Upper lobe of left lung (tissue), 6 donors: Measurements from ENCODE around the gene ABHD13. TPM values are rescaled to one million over a fixed set of nuclear protein-coding genes. Genes with fewer than 3 reads are reported as not detected.

ENCODE experiments used
- ATAC-seq, 2 donors: fragments of 200-7000 bp; cut with Tn5 transposase; one replicate each; pipeline ENCODE4 v1.9.1; 2022; ENCODE audit warnings: mild to moderate bottlenecking in 2 of 2, moderate library complexity in 2 of 2; ENCODE audit not compliant: low FRiP score in 2 of 2
- DNase-seq, 2 donors: peaks; one replicate each; pipeline ENCODE4 v3.0.0-alpha.2; 2019 to 2020
- H3K27ac ChIP-seq, 4 donors: fragments of 200-600 bp; sonication (generic); one replicate each; pipeline ENCODE4 v1.5.1; 2016 to 2019
- H3K27me3 ChIP-seq, 4 donors: fragments of 200-600 bp; sonication (generic); one replicate each; pipeline ENCODE4 v1.5.1; 2017 to 2019
- H3K36me3 ChIP-seq, 4 donors: fragments of 200-600 bp; sonication (generic); one replicate each; pipeline ENCODE4 v1.5.1; 2016 to 2019
- H3K4me1 ChIP-seq, 4 donors: fragments of 200-600 bp; sonication (generic); one replicate each; pipeline ENCODE4 v1.5.1; 2018 to 2019
- H3K4me3 ChIP-seq, 4 donors: fragments of 200-600 bp; sonication (generic); one replicate each; pipeline ENCODE4 v1.5.1; 2017 to 2019; ENCODE audit warnings: mild to moderate bottlenecking in 2 of 4, moderate library complexity in 1 of 4
- H3K9me3 ChIP-seq, 4 donors: fragments of 200-600 bp; sonication (generic); one replicate each; pipeline ENCODE4 v1.5.1; 2018 to 2019
- CTCF ChIP-seq, 6 experiments: fragments of 450-650 bp in 4 of 6; fragments of 200-600 bp in 2 of 6; sonication (generic) in 2 of 6; IDR thresholded peaks; one replicate each; pipeline ENCODE4 v1.5.1; 2016 to 2019; ENCODE audit warnings: antibody characterized with exemption in 6 of 6
- EP300 ChIP-seq, 4 donors: sonication (generic); formaldehyde crosslinking; IDR thresholded peaks; one replicate each; pipeline ENCODE4 v1.5.1; 2017; ENCODE audit warnings: antibody characterized with exemption in 4 of 4, control low read depth in 2 of 4
- POLR2A ChIP-seq, 4 donors: fragments of 450-650 bp; IDR thresholded peaks; one replicate each; pipeline ENCODE4 v1.5.1; 2016 to 2017; ENCODE audit warnings: antibody characterized with exemption in 4 of 4, mild to moderate bottlenecking in 2 of 4
- POLR2AphosphoS5 ChIP-seq, 2 donors: sonication (generic); formaldehyde crosslinking; IDR thresholded peaks; one replicate each; pipeline ENCODE4 v1.5.1; 2017; ENCODE audit warnings: antibody characterized with exemption in 2 of 2
- WGBS, 2 donors: methylation state at CpG; one replicate each; pipeline ENCODE4 v1.1.5; 2017 to 2018; 5-methylcytosine and 5-hydroxymethylcytosine counted together
- total RNA-seq, 6 donors: library from RNA; depleted of rRNA in 4 of 6; stranded (reverse); fragments of >200 nt in 4 of 6; gene quantifications; one replicate each; pipeline versions ENCODE4 v1.1.0 to v1.2.1, GENCODE V29; 2016 to 2021
- donor health status: DM: no; HTN: no; CAD: no; lungs with moderate emphysema.
- donor health status: DM: no; HTN: yes; CAD: no; lungs with severe emphysema.

Gene ABHD13
- total RNA-seq, 6 donors from 2014 or later, result 3.6 to 21.6 (median 9.3) TPM

- WGBS, 2 donors, result 31 to 50% methylated on average over 1 of the region's 1 CpG
- Histone ChIP-seq H3K27ac (no peak overlapping the region), H3K4me1 (no peaks in the 10 kb centered on the region), H3K9me3 (peaks cover 0 to 18% (median 9%) of the 10 kb centered on the region in 4 donors), H3K27me3 (no peaks in the 10 kb centered on the region), H3K4me3 (no peak overlapping the region), H3K36me3 (no peaks in the 10 kb centered on the region)
- ATAC-seq (peak in 1 of 2 donors; percentile 80), DNase-seq (no peak)
- no peak for TF ChIP-seq POLR2AphosphoS5 (IDR thresholded peaks at IDR 0.05)
- TF ChIP-seq POLR2A (IDR thresholded peaks at IDR 0.05), result no peak
- no peak for TF ChIP-seq CTCF (IDR thresholded peaks at IDR 0.05)
- TF ChIP-seq EP300 (IDR thresholded peaks at IDR 0.05), result no peak
Measured at GRCh38 chr13:108195146-108195545, 23.0 kb upstream of the ABHD13 start.

DNA sequence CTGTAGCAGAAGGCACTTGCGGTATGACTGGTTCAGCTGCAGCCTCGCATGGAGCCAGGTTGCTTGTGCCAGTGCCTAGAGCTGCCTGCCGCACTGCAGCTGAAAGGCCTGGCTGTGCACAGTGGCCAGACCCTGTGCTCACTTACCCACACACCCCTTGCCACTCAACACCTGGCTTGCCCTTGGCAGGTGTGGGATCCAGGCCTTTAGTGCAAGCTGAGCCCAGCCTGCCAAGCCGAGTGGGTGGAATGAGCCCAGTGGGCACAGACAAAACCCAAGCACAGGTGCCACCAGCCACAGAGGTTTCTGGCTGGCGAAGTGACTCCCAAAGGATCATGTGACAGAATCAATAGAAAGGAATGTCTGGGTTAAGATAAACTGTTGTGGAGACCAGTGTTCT, 22.3 kb upstream of the ABHD13 start:
- DNase-seq (peak in 1 of 2 donors; percentile 23), ATAC-seq (peak in 1 of 2 donors; percentile 23)
- TF ChIP-seq POLR2A (IDR thresholded peaks at IDR 0.05) (no peak), EP300 (IDR thresholded peaks at IDR 0.05) (no peak), CTCF (IDR thresholded peaks at IDR 0.05) (no peak), POLR2AphosphoS5 (IDR thresholded peaks at IDR 0.05) (no peak)
- H3K4me1 ChIP-seq, result no peaks in the 10 kb centered on the region
- WGBS, 2 donors, result 93 to 97% methylated on average over 3 to 5 of the region's 5 CpGs
- peaks cover 0 to 18% (median 9%) of the 10 kb centered on the region in 4 donors for H3K9me3 ChIP-seq
- H3K4me3 ChIP-seq, result no peak overlapping the region
- H3K36me3 ChIP-seq, result no peaks in the 10 kb centered on the region
- no peaks in the 10 kb centered on the region for H3K27me3 ChIP-seq
- no peak overlapping the region for H3K27ac ChIP-seq

GRCh38 chr13:108200781-108201398, 17.3 kb upstream of the ABHD13 start:
- Histone ChIP-seq H3K4me1 (no peaks in the 10 kb centered on the region), H3K27ac (no peak overlapping the region), H3K4me3 (no peak overlapping the region), H3K36me3 (no peaks in the 10 kb centered on the region), H3K9me3 (peaks cover 0 to under 1% (median under 1%) of the 10 kb centered on the region in 4 donors), H3K27me3 (no peaks in the 10 kb centered on the region)
- 67 to 85% methylated on average over 1 of the region's 1 CpG for WGBS, 2 donors
- no peak for DNase-seq
- TF ChIP-seq CTCF (IDR thresholded peaks at IDR 0.05), result no peak
- no peak for TF ChIP-seq POLR2A (IDR thresholded peaks at IDR 0.05)
- TF ChIP-seq EP300 (IDR thresholded peaks at IDR 0.05), result no peak
- TF ChIP-seq POLR2AphosphoS5 (IDR thresholded peaks at IDR 0.05), result no peak
- peak in 1 of 2 donors; percentile 60 for ATAC-seq

GRCh38 chr13:108210551-108210950, 7.6 kb upstream of the ABHD13 start:
- no peak overlapping the region for H3K27ac ChIP-seq
- H3K4me3 ChIP-seq, result no peak overlapping the region
- 73 to 74% methylated on average over 2 of the region's 2 CpGs for WGBS, 2 donors
- DNase-seq (no peak), ATAC-seq (no peak)
- TF ChIP-seq POLR2A (IDR thresholded peaks at IDR 0.05) (no peak), EP300 (IDR thresholded peaks at IDR 0.05) (no peak), POLR2AphosphoS5 (IDR thresholded peaks at IDR 0.05) (no peak)
- no peaks in the 10 kb centered on the region for H3K27me3 ChIP-seq
- H3K4me1 ChIP-seq, result peaks cover 7 to 11% (median 8%) of the 10 kb centered on the region in 4 donors
- no peaks in the 10 kb centered on the region for H3K9me3 ChIP-seq
- H3K36me3 ChIP-seq, result peaks cover 3 to 23% (median 13%) of the 10 kb centered on the region in 4 donors

DNA sequence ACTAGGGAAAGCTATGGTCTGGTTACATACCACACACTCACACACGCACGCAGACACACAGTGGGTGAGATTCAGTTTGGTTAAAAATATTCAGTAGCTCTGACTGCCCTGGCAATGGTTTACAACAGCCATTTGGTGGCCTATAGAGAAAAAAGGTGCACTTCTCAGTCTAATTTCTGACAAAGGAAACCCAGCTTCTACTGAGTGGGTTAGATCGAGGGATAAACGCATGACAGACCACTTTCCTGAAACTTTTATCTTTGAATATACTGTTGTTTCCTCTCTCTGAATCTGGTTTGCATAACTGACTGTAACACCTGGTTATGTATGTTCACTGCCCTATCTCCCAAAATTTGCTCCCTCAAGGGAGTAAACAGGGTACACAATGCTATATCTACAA, 5.3 kb upstream of the ABHD13 start:
- ATAC-seq (no peak), DNase-seq (no peak)
- TF ChIP-seq POLR2AphosphoS5 (IDR thresholded peaks at IDR 0.05), result no peak
- no peak for TF ChIP-seq CTCF (IDR thresholded peaks at IDR 0.05)
- TF ChIP-seq POLR2A (IDR thresholded peaks at IDR 0.05), result no peak
- no peak for TF ChIP-seq EP300 (IDR thresholded peaks at IDR 0.05)
- Histone ChIP-seq H3K4me3 (no peak overlapping the region), H3K9me3 (no peaks in the 10 kb centered on the region), H3K36me3 (peaks cover 3 to 23% (median 13%) of the 10 kb centered on the region in 4 donors), H3K27me3 (no peaks in the 10 kb centered on the region), H3K4me1 (peaks cover 19 to 34% (median 22%) of the 10 kb centered on the region in 4 donors), H3K27ac (no peak overlapping the region)
- 70 to 76% methylated on average over 4 of the region's 4 CpGs for WGBS, 2 donors
